Body of pancreas (tissue), 4 donors: Measurements from ENCODE around the gene HASPIN.

ENCODE experiments used
- CTCF ChIP-seq, 7 experiments: fragments of 450-650 bp in 4 of 7; fragments of 200-600 bp in 3 of 7; sonication (generic) in 3 of 7; IDR thresholded peaks; one replicate each; pipeline ENCODE4 v1.5.1; 2016 to 2019; ENCODE audit warnings: antibody characterized with exemption in 7 of 7
- POLR2A ChIP-seq, 3 donors: fragments of 450-650 bp; IDR thresholded peaks; one replicate each; pipeline ENCODE4 v1.6.1; 2016; ENCODE audit warnings: antibody characterized with exemption in 3 of 3, mild to moderate bottlenecking in 2 of 3

GRCh38 chr17:3692346-3692745, 31.4 kb upstream of the HASPIN start:
- no peak for TF ChIP-seq CTCF (IDR thresholded peaks at IDR 0.05)
- TF ChIP-seq POLR2A (IDR thresholded peaks at IDR 0.05) = no peak
